GM21515 (cell line): Measurements from ENCODE around the gene DAP3.

Experiments
- ATAC-seq: cut with Tn5 transposase; IDR thresholded peaks from one replicate; pipeline ENCODE4 v1.9.1; 2021; ENCODE audit not compliant: unreplicated experiment

The DAP3 gene

GRCh38 chr1:155769257-155769656, 80.4 kb downstream of the DAP3 start:
- ATAC-seq, result no peak

- ATAC-seq, result no peak
Observed at GRCh38 chr1:155773221-155773620, 84.3 kb downstream of the DAP3 start.

GRCh38 chr1:155776414-155776813, 87.5 kb downstream of the DAP3 start:
- ATAC-seq, result no peak

GRCh38 chr1:155777582-155777981, 88.7 kb downstream of the DAP3 start:
- no peak for ATAC-seq
